Effector memory CD4-positive, alpha-beta T cell (primary cell): ENCODE data around the gene TPX2.
"Not testable (repeated sequence)": the region's sequence is repeated elsewhere in the genome, so short reads cannot be mapped to it uniquely, and the experiment has no call there.

Source experiments
- DNase-seq, 3 donors: peaks; one replicate each; pipeline ENCODE4 v3.0.0-alpha.2; 2020
- H3K27ac ChIP-seq: 2 replicates; pipeline ENCODE4 v1.7.0; 2013; ENCODE audit warnings: mild to moderate bottlenecking, low read length, moderate library complexity; ENCODE audit not compliant: insufficient read depth, poor library complexity, severe bottlenecking
- H3K27me3 ChIP-seq: replicated peaks from 2 replicates; pipeline ENCODE4 v1.7.0; 2013; ENCODE audit warnings: mild to moderate bottlenecking, low read length; ENCODE audit not compliant: insufficient read depth, control insufficient read depth, poor library complexity, severe bottlenecking
- H3K36me3 ChIP-seq: 2 replicates; pipeline ENCODE4 v1.7.0; 2013; ENCODE audit warnings: mild to moderate bottlenecking, low read length, moderate library complexity; ENCODE audit not compliant: control insufficient read depth, insufficient read depth
- H3K4me1 ChIP-seq: 2 replicates; pipeline ENCODE4 v1.7.0; 2013; ENCODE audit warnings: low read length, mild to moderate bottlenecking; ENCODE audit not compliant: control insufficient read depth, insufficient read depth, poor library complexity, severe bottlenecking
- H3K4me3 ChIP-seq: 2 replicates; pipeline ENCODE4 v1.7.0; 2013; ENCODE audit warnings: low read length, low read depth, mild to moderate bottlenecking; ENCODE audit not compliant: insufficient read depth, poor library complexity, severe bottlenecking
- H3K9me3 ChIP-seq: 2 replicates; pipeline ENCODE4 v1.7.0; 2013; ENCODE audit warnings: mild to moderate bottlenecking, low read length, moderate library complexity; ENCODE audit not compliant: control insufficient read depth

The TPX2 gene

GRCh38 chr20:31747028-31747427, 7.9 kb downstream of the TPX2 start:
- not testable (repeated sequence) for H3K4me3 ChIP-seq, H3K36me3 ChIP-seq, H3K4me1 ChIP-seq, H3K27me3 ChIP-seq, H3K9me3 ChIP-seq, H3K27ac ChIP-seq, DNase-seq

- Histone ChIP-seq H3K36me3 (no peaks in the 10 kb centered on the region), H3K4me1 (no peaks in the 10 kb centered on the region), H3K4me3 (no peak overlapping the region), H3K9me3 (no peaks in the 10 kb centered on the region), H3K27ac (no peak overlapping the region), H3K27me3 (no peaks in the 10 kb centered on the region)
- no peak for DNase-seq
Measured at GRCh38 chr20:31747640-31748039, 8.6 kb downstream of the TPX2 start.

GRCh38 chr20:31749223-31749622, 10.1 kb downstream of the TPX2 start:
- DNase-seq: no peak
- Histone ChIP-seq H3K36me3 (no peaks in the 10 kb centered on the region), H3K9me3 (no peaks in the 10 kb centered on the region), H3K4me1 (no peaks in the 10 kb centered on the region), H3K4me3 (no peak overlapping the region), H3K27me3 (no peaks in the 10 kb centered on the region), H3K27ac (no peak overlapping the region)

DNA sequence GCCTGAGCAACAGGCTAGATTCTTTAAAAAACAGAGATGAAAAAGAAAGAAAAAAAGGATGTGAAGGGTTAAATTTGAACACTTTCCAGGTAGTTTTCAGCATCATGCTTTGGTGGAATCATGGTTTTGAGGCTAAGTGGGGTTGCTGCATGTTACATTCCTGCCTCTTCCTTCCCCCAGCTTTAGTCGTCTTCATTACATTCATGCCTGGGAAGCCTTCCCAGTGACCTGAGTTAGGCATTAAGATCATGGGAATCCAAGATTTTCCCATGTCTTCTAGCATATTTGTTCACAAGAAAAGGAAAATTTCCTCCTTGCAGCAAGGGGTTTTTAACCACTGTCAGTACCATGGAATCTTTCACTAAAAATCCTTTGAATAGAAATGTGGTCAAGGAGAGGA, 12.0 kb downstream of the TPX2 start:
- Histone ChIP-seq H3K36me3 (no peaks in the 10 kb centered on the region), H3K9me3 (no peaks in the 10 kb centered on the region), H3K27me3 (no peaks in the 10 kb centered on the region), H3K4me1 (no peaks in the 10 kb centered on the region), H3K27ac (no peak overlapping the region), H3K4me3 (no peak overlapping the region)
- DNase-seq: no peak

GRCh38 chr20:31757254-31757653, 18.2 kb downstream of the TPX2 start:
- Histone ChIP-seq H3K27ac (no peak overlapping the region), H3K36me3 (no peaks in the 10 kb centered on the region), H3K4me3 (no peak overlapping the region), H3K27me3 (no peaks in the 10 kb centered on the region), H3K9me3 (no peaks in the 10 kb centered on the region), H3K4me1 (no peaks in the 10 kb centered on the region)
- DNase-seq: no peak

DNA sequence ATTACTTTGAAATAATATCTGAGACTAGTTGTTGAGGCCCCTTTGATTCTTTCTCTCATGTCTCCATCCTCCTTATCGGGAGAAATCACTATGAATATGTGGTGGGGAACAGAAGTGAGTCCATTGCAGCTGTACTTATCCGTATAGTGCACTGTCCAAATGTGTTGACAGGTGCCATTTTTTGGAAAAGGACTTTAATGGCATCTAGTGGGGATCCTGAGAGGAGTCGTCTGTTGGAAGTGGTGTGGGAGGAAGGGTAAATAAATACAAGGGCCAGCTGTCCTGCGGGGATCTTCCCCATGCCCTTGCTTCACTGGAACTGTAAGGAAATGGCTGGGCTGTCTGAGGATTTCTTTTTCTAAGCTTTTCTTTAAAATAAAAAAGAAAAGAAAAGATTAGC, 19.4 kb downstream of the TPX2 start:
- DNase-seq: no peak
- Histone ChIP-seq H3K4me1 (no peaks in the 10 kb centered on the region), H3K27me3 (no peaks in the 10 kb centered on the region), H3K27ac (no peak overlapping the region), H3K36me3 (no peaks in the 10 kb centered on the region), H3K9me3 (no peaks in the 10 kb centered on the region), H3K4me3 (no peak overlapping the region)

DNA sequence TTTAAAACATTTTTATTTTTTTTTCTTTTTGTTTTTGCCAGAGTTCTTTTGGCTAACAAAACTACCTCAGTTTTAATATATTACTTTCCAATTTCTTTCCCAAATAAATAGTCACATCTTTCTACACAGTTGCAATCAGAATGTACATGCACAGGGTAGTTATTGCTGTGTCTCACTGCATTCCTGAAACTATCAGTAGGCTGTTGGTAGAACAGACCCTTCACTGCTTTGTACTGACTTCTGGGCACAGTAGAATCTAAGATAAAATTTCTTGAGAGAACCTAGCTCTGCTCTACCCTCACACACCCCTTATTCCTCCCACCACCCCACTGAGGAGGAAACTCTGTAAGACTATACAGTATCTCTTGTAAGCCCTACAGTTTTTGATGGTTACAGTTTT, 19.9 kb downstream of the TPX2 start:
- H3K27ac ChIP-seq: no peak overlapping the region
- H3K9me3 ChIP-seq: no peaks in the 10 kb centered on the region
- no peak overlapping the region for H3K4me3 ChIP-seq
- no peak for DNase-seq
- H3K27me3 ChIP-seq: no peaks in the 10 kb centered on the region
- H3K36me3 ChIP-seq: no peaks in the 10 kb centered on the region
- H3K4me1 ChIP-seq: no peaks in the 10 kb centered on the region

DNA sequence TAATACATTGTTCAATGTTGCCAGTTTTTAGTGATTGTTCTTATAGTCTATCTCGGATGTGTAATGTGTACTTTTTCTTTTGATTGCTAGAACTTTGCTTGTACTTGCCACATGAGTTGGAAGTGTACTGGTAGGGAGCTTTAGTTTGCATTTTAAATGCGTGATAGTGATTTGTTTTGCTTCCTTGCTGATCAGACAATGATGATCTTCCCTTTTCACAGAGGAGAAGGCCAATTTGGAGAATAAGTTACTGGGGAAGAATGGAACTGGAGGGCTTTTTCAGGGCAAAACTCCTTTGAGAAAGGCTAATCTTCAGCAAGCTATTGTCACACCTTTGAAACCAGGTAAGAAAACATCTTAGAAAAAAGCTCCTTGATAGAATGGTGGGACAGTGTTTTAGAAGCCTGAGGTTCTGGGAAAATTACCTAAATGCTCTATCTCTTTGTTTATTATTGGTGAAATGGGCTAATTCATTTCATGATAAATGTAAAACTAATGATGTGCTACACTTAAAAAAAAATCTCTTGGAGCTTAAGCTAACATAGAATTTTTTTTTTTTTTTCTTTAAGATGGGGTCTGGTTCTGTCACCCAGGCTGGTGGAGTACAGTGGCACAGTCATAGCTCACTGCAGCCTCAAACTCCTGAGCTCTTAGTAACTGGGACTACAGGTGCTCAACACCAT, 20.9 kb downstream of the TPX2 start:
- no peaks in the 10 kb centered on the region for H3K9me3 ChIP-seq
- H3K4me3 ChIP-seq: no peak overlapping the region
- H3K4me1 ChIP-seq: no peaks in the 10 kb centered on the region
- H3K36me3 ChIP-seq: no peaks in the 10 kb centered on the region
- no peak overlapping the region for H3K27ac ChIP-seq
- no peaks in the 10 kb centered on the region for H3K27me3 ChIP-seq
- no peak for DNase-seq

GRCh38 chr20:31760519-31761240, 21.6 kb downstream of the TPX2 start:
- DNase-seq: no peak
- no peaks in the 10 kb centered on the region for H3K36me3 ChIP-seq
- no peaks in the 10 kb centered on the region for H3K4me1 ChIP-seq
- no peak overlapping the region for H3K27ac ChIP-seq
- H3K4me3 ChIP-seq: no peak overlapping the region
- H3K27me3 ChIP-seq: no peaks in the 10 kb centered on the region
- no peaks in the 10 kb centered on the region for H3K9me3 ChIP-seq

- no peak overlapping the region for H3K4me3 ChIP-seq
- no peaks in the 10 kb centered on the region for H3K36me3 ChIP-seq
- DNase-seq: no peak
- H3K4me1 ChIP-seq: no peaks in the 10 kb centered on the region
- no peaks in the 10 kb centered on the region for H3K9me3 ChIP-seq
- no peak overlapping the region for H3K27ac ChIP-seq
- H3K27me3 ChIP-seq: no peaks in the 10 kb centered on the region
Measured at GRCh38 chr20:31764641-31765305, 25.7 kb downstream of the TPX2 start.
